ENCODE measurements around the gene LYSMD4.

GRCh38 chr15:99764522-99764921 is 31.3 kb upstream of the LYSMD4 start:
- TF ChIP-seq CTCF (conservative IDR thresholded peaks at IDR 0.05 in 1 of 2, IDR thresholded peaks at IDR 0.05 in 1 of 2; ENCODE audit: extremely low read depth in 1 of 2, insufficient read depth in 1 of 2, low read depth in 1 of 2, low read length in 2 of 2): no peak
- no peak for TF ChIP-seq EZH2 (IDR thresholded peaks at IDR 0.05; ENCODE audit: borderline replicate concordance, low read length)

Data from mammary epithelial cell (primary cell).